GM18909 (cell line): ENCODE results near the gene METRNL.
"Not testable (repeated sequence)": the region's sequence is repeated elsewhere in the genome, so short reads cannot be mapped to it uniquely, and the experiment has no call there.

ENCODE experiments used
- ATAC-seq: cut with Tn5 transposase; IDR thresholded peaks from one replicate; pipeline ENCODE4 v1.9.1; 2021; ENCODE audit warnings: mild to moderate bottlenecking; ENCODE audit not compliant: unreplicated experiment, poor library complexity

Gene METRNL

DNA sequence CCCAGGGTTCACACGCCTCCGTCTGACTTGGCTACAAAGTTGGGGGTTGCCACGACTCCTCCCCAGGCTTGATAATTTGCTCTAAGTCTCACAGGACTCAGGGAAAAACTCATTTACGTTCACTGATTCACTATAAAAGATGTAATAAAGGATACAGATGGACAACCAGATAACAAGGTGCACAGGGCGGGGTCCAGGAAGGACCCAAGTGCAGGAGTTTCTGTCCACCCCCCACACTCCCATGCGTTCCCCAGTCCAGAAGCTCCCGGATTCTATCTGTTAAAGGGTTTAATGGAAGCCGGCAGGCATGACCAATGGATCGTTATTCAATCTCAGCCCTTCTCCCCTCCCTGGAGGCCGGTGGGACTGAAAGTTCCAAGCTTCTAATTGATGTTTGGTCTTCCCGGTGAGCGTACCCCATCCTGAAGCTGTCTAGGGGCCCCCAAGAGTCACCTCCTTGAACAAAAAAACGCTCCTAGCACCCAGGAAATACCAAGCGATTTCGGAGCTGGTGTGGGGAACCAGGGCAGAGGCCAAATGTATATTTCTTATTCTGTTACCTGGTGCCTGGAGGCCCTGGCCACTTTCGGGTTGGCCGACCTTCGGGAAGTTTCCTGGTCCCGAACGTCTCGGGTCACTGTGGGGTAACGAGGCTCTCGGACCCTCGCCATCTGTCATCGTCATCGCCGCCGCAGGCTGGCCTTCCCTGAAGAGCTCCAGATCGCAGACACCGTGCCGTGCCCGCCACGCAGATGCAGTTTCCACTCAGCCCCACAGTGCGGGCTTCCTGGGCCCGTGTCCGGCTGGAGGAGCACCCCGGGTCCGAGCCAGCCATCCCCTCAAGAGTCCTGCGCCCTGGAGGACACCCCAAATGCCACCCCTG is 13.5 kb upstream of the METRNL start:
- ATAC-seq: no peak

DNA sequence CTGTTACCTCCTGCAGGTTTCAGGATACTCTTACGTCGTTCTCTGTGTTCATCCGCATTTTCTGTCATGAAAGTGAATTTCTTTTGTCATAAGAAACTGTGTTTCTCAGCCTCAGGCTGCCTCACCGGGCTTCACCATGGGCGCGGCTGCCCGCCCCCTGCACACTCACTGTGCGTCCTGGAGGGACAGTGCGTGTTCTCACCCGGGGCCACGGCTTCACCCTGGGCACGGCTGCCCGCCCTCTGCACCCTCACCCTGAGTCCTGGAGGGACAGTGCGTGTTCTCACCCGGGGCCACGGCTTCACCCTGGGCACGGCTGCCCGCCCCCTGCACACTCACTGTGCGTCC is 12.9 kb upstream of the METRNL start:
- not testable (repeated sequence) for ATAC-seq

DNA sequence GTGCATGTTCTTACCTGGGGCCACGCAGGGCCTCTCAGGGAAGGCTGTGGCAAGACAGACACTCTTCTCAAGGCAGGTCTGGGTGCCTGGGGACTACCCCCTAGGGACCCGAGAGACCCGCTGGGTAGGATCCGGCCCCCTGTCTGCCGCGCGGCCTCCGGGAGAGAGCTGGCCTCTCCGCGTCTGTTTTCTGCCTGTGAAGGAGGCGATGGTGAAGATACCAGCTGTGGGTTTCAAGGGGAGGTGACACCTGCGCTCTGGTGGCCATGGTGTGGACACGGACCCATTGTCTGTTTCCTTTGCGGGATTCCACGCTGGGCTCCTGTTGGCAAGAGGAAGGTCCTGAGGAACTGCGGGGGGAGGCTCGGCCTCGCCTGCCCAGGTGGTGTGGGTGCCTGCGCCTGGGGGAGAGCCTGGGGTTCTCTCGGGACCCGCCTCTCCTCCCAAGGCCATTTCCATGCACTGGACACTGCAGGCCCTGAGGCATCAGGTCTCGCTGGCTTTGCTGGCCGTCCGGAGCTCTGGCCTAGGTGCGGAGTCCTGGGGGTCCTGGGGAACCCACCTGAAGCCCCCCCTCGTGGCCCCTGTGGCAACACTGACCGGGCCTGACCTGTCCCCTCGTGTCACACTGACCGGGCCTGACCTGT is 12.2 kb upstream of the METRNL start:
- no peak for ATAC-seq

DNA sequence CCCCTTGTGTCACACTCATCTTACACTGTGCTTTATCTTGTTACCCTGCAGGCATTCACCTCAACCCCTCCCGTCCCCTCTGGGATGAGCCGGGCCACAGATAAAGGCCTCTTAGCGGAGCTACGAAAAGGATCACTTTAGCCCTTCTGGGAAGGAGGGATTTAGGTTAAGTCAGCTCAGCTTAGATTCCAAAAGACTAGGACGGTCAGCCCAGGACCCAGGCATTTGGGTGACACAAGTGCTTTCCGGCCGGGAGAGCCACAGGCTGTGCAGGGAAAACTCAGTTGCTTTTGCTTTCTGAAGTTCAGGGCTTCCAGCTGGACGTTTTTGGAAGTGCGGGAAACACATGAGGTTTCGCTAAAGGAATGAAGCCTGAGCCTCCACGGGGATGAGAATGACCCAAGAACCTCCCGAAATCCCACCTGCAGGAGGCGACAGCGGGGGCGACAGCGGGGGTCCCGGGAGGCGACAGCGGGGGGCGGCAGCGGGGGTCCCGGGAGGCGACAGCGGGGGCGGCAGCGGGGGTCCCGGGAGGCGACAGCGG is 11.6 kb upstream of the METRNL start:
- ATAC-seq: no peak

DNA sequence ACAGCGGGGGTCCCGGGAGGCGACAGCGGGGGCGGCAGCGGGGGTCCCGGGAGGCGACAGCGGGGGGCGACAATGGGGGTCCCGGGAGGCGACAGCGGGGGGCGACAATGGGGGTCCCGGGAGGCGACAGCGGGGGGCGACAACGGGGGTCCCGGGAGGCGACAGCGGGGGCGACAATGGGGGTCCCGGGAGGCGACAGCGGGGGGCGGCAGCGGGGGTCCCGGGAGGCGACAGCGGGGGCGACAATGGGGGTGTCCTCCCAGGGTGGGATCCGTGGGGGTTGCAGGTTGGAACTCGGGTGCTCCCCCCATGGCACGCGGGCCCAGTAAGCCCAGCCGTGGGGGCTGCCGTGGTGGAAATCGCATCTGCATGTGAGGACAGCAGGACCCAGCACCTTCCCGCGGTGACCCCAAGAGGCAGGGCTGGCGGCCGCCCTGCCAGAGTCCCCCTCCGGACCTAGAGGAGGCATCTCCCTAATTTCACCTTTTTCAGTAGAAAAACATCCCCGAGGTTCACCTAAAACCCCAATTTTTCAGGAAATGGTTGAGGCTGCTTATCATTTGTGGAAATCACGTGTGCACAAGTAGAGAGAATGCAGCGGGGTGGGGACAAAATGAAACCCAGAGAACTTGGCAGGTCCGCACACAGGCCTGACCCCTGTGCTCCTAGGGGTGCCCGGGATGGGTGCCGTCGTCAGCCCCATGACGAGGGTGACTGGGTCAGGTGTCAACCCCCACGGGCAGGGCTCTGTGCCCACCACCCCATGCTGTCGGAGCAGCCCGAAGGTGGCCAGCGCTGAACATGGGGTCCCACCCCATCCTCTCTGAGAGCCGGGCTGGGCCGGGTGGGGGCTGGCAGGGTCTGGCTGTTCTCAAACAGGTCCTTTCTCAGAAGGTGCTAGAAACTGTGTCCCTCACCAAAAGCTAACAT is 10.5 kb upstream of the METRNL start:
- ATAC-seq: no peak

DNA sequence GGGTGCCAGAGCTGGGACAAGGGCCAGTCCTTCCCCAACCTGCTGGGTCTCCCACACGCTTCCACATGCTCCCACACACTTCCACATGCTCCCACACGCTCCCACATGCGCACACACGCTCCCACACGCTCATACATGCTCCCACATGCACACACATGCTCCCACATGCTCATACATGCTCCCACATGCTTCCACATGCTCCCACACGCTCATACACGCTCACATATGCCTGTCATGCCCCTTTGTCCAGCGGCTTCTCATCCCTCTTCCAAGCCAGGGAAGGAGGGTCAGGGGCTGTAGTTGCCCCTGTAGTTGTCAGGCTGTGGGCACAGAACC is 9.9 kb upstream of the METRNL start:
- ATAC-seq: no peak

DNA sequence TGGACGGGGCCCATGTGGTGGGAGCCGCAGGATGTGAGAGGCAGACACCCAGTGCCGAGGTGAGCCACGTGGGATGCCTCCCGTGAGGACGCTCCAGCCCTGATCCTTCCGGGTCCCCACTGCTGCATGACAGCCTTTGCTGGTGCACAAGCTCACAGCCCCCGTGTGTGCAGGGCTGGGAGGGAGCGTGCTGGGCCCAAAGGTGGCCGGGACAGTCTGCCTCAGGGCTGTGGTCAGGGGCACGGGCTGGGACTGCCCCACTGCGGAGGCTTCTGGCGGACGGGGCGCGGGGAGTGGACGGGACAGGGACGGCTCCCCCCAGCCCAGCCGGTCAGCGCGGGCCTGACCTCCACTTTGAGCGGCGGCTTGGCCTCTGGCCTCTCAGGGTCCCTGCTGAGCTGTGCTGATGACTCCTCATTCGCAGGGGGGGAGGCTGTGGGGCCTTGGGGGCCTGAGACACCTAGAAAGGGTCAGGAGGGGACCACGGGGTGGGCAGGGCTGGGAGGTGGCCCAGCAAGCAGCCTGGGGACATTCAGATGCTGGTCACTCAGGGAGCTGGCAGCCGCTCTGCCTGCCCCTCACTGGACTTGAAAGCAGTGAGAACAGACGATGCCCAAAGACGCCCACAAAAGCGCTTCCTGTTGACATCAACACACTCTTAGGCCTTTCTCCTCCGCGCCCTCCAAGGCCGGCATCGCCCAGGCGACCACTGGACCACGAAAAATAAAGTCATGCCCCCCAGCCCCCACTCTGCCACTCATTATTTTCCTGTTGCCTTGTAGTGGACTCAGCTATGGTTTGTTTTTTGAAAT is 9.3 kb upstream of the METRNL start:
- no peak for ATAC-seq

DNA sequence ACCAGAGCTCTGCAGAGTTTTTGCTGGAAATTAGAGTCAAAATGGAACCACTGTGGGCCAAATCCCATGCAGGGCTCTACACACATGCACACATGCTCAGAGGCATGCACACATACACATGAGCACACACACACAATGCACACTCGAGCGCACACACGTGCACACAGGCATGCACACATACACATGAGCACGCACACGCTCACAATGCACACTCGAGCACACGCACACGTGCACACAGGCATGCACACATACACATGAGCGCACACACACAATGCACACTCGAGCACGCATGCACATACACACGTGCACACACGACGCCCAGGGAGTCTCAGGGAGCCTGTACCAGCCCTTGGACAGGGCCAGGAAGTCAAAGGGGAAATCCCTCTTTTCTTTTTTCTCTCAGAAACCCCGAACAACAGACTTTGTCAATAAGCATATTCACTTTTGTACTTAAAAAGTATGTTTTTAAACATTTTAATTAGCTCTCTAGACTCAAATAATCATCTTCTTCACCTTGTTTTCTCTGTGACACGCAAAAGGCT is 8.5 kb upstream of the METRNL start:
- no peak for ATAC-seq

DNA sequence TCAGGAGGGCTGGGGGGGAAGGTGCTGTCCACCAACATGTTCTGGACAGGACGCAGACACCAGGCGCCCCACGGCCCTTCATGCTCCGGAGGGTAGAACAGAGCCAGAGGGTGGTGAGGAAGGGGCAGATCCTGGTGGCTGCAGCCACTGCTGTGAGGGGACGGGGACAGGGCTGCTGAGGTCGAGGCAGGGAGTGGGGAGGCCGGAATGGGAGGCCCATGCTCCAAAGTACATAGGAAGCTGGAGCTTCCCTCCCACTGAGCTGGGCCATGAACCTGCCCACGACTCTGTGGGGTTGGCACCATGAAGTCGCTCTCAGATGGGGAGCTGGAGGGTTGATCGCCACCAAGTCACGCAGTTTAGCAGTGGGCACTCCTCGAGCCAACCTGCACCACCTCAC is 8.0 kb upstream of the METRNL start:
- no peak for ATAC-seq

DNA sequence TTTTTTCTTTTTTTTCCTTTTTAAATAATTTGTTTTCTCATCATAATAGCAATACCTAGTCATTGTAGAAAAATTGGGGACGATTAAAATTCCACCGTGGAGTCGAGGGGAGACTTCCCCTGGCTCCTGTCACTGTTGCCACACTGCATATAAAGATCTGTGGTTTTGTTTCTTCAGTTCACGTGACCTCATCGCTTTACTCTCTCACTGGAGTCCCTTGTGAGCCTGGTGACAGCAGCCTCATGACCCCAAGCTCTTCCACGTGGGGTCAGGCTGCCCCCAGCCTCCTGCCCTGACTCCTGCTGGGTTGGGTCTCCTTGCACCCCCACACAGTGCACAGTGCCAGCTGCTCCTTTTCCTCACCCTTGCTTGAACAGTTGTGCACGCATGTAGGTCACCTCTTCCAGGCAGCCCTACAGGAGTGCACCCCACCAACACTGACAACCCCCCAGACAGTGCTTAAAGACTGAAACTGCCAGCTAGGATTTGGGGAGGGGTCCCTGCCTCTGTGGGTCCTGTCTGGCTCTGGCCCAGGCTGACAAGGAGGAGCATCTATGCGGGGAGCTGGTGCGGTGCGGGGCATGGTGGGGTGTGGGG is 7.3 kb upstream of the METRNL start:
- no peak for ATAC-seq

DNA sequence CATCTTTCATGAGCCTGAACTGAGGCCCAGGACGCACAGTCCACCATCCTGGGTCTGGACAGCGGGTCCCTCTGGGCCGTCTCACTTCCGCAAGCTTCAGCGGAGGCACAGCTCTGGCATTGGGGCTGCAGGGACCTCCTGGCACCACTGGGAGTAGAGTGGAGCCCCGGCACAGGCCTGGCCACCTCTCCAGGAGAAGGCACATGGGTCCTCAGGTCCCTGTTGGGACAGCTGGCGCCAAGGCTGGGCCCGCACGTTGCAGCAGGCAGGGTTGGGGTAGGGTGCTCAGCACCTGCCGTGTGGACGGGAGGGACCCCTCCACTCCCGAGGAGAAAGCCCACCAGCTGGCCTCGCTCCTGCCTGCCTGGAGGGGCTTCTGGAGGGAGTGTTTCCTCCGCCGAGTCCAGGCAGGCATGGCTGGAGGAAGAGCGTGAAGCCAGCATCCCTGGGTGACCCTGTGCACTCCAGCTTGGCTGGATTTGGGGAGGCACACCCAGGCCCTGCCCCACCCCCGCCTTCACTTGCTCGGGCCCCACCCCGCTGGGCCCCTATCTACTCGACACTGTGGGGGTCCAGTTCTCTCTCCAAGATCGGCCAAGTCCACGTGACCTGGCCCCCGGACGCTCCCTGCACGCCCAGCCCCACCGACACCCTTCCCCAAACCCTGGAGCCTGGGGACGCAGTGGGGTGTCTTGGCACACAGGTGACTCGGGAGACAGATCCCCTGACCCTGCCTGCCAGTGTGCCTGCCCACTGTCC is 6.6 kb upstream of the METRNL start:
- ATAC-seq: no peak

DNA sequence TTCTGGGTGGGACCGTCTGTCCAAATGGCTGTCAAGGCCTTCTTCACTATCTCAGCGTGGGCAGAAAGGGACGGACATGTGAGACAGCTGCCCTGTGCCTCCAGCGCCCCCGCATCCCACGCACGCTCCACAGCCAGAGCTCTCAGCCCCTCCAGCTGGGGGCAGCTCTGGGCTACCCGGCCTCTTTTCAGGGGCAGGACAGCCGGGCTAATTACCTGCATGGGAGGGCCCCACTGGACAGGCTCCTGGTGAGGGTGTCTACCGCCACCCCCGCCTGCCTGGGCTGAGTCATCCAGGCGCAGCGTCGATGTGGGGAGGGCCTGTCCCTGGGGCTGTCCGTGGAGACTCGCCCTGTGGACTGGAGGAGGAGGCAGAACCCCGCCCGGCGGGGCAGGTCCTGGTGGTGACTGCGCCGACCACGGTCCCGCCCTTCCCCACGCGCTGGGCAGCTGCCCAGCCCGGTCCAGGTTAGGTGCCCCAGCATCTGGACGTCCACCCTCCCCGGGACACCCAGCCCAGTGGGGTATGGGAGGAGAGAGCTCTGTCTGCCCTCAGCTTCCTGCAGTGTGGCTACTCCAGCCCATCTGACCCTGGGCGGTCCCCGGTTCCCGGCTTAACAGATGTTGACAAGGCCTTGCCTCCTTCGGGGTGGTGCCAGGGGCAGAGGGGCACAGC is 5.9 kb upstream of the METRNL start:
- ATAC-seq: no peak

DNA sequence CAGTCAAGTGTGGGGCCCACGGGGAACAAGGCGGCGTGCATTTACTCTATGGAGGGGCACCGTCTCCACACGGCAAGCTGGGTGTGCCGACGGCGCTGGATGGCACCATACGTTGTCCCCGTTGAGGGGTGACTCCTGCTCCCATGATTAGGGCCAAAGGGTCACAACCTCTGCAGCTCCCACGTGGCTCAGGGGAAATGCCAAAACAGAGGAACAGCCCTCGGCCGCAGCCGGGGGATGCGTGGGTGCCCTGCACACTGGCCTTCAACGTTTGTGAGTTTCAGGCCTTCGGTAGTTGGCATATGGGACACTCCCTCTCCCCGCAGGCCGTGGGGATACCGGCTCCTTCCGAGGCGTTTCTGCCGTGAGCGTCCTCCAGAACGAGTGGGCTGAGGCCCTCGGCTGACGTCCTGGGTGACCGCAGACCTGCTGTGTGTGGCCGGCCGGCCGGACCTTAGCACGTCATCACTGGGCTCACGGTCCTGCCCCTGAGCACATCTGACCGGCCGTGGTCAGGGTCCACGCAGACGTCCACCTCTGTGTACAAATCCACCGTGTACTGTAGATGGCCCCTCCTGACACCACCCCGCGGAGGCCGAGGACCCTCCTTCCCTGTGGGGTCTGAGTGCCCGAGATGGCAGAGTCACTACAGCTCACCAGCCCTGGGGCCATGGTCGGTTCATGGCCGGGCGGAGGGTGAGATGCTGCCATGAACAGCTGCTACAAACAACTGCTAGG is 4.8 kb upstream of the METRNL start:
- ATAC-seq: no peak

DNA sequence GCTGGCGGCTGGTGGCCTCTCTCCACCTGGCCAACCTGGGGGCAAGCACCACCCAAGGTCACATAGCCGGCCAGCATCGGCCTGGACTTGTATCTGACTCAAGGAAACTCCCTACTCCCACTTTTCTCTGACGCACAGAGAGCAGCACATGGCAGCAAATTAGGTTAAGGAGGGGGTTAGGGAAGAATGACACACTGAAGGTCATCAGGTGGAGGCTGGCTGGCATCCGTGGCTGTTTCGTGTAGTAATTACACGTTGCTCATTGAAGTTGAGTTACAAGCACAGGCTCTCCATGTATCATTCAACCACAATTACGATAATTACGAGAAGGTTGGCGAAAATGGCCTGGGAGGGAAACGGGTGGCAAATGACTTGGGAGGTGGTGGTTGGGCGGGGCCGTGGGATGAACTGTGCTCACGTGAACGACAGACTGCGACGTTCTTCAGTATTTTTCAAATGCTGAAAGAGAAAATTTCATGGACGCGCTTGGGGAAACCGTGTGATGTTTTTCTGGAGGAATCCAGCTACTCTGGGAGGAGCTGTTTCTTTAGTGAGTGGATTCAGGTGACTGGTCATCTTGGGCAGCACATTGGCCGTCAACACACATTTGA is 4.0 kb upstream of the METRNL start:
- ATAC-seq: no peak

DNA sequence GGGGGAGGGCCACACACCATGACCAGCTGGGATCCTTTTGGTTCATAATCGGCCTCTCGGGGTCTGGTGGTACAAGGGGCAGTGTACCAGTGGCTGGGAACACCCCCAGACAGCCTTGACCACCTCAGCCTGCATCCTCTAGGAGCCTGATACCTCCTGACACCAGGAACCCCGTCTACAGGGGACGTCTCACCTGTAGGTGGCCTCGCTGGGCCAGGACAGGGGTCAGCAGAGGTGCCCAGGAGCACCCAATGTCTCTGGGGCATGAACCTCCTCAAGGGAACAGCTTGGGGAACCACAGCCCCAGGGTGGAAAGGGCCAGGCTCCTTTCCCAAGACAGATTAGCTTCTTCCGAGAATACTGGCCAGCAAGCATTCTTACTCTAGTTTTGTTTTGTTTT is 2.5 kb upstream of the METRNL start:
- ATAC-seq: no peak

DNA sequence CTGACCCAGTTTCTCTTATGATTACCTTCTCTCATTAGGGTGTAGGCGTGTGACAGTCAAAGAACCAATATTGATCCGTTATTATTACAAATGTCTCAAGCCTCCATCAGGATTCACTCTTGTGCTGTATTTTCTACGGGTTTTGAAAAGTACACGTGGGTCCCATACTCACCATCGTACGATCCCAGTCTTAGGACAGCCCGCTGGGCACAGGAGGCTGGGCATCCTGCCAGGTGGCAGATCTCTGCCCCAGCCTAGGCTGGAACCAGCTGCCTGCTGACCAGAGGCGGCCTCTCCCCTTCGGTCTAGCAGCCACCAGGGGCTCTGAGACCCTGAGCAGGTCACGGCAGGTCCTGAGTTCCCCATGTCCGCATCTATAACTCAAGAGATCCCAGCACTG is 2.0 kb upstream of the METRNL start:
- ATAC-seq: no peak

DNA sequence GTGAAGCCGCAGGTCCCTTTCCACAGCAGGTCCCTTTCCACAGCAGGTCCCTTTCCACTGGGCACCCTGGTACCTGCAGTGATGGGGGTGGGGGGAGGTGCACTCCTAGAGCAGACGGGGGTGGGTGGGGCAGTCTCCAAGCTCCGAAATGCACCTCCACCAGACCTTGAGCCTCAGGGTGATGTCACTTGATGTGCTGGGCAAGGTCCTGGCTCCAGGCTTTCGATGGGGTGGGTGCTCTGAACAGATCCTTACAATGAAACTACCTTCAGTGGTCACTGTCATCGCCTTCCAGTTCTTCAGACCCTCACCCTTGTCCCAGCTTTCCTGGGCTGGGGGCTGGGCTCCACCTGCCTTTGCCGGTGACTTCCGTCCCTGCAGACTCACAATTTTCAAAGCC is 1.5 kb upstream of the METRNL start:
- ATAC-seq: no peak
